Inflammatory macrophage treated with lipopolysaccharide for 4 hours (primary cell): Measurements from ENCODE around the gene ZNF699.
"Not testable (repeated sequence)": the region's sequence is repeated elsewhere in the genome, so short reads cannot be mapped to it uniquely, and the experiment has no call there.

ENCODE experiments used
- DNase-seq: peaks from one replicate; pipeline ENCODE4 v3.0.0-alpha.2; 2020

Gene ZNF699

DNA sequence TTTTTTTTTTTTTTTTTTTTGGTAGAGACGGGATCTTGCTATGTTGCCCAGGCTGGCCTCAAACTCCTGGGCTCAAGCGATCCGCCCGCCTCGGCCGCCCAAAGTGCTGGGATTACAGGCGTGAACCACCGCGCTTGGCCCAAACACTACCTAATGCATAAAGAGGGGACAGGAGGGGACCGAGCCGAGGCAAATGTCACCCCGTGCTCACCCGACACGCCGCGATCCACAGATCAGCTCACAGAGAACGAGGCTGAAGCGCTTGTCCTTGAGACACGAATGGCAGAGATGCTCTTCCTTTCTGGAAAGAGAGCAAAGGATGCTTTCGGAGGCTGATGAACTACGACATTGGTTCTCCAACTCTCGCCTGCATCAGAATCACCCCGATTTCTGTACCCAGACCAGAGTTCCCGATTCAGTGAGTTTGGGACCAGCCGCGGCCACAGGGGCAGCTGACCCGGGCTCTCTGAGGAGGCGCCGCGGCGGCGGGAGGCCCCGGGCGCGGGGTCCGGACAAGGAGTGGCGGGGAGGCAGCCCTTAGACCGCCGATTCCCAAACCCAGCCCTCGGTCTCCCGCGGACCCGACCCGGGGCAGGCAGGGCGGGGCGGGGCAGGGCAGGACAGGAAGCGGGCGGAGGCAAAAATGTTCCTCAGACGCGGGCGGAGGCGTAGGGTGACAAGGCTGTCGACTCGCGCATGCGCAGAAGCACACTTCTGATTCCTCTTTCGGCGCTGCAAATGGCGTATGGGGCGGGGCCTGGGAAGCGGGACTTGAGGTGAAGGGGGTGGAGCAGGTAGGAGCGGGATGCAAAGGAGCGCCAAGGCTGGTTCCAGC lies at the start of gene ZNF699:
Gene ZNF699, minus strand, starts transcription at position 700 of the 835 bp plus-strand sequence. CDS start 4,719 bp downstream, outside the sequence.
- peak; percentile 99 for DNase-seq

DNA sequence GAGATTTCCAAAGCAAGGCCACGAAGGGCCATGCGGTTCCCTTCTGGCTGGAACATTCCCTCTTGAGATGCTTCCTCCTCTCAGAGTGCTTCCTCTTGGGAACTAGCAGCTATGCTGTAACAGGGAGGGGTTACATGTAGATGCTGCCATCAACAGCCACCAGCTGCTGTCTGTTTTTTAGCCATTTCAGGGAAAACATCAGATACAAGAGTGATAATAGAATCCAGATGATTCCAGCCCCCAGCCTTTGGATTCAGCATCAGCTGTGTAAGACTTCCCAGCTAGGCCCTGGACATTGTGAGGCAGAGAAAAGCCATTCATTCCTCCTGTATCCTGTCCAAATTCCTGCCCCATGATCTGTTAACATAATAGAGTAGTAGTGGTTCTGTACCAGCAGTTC lies 45.0 kb upstream of the ZNF699 start:
- no peak for DNase-seq

DNA sequence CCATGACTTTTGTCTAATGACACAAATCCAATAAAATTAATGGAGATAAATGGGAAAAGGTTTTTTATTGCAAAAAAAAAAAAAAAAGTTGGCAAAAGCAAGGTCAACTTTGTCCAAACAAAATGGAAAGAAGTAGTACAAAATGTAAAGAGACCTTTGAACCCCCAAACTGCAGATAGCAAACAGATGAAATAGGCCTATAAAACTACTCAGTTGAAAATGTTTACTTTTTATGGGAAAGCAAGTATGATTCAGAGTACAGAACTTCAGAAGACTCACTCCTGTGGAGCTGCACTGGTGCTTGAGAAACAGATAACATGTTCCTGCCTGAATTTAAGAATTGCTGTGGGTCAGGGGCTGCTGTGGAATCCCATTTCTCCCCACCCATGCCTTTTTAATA lies 43.4 kb upstream of the ZNF699 start:
- DNase-seq, result no peak

DNA sequence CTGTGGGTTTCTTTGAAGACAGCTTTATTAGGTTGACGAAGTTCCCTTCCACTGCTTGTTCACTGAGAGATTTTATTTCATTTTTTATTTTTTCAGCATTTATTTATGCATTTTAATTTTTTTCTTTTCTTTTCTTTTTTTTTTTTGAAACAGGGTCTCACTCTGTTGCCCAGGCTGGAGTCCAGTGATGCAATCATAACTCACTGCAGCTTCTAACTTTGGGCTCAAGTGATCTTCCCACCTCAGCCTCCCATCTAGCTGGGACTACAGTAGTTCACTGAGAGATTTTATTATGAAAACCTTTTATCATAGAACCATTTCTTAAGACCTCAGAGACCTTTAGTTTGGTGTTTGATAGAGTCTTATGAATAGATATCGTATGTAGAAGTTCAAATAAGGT lies 42.9 kb upstream of the ZNF699 start:
- DNase-seq, result no peak

DNA sequence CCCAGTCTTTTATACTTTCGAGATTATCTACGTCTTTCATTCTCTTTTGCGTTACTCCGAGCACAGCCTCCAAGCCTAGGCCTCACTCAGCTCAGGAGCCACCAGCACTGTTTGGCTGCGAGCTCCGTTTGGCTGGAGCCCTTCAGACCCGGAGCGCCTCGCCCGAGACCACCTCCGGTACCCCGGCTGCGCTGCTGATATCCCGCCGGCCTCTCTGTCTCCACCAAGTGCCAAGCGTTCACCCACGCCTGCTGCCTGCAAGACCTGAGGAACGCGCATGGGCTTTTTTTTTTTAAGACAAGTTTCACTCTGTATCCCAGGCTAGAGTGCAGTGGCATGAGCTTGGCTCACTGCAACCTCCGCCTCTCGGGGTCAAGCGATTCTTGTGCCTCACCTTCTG lies 39.0 kb upstream of the ZNF699 start:
- DNase-seq, result no peak

DNA sequence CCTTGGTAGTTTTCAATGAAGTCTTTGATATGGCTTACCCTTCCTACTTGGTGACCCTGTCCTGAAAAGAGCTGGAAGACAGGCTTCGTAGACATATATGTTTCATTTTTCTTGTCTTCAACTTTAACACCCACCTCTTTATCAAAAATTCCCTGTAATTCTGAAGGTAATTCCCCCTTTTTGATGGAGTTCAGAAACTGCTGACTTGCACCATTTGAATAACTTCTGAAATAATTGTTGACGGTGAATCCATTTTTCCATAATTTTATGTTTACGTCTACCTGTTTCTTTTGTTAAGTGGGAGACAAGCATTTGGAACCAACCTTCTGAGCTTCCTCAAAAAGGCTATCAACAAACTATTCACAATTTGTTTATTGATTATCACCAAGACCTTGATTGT lies 38.6 kb upstream of the ZNF699 start:
- no peak for DNase-seq

DNA sequence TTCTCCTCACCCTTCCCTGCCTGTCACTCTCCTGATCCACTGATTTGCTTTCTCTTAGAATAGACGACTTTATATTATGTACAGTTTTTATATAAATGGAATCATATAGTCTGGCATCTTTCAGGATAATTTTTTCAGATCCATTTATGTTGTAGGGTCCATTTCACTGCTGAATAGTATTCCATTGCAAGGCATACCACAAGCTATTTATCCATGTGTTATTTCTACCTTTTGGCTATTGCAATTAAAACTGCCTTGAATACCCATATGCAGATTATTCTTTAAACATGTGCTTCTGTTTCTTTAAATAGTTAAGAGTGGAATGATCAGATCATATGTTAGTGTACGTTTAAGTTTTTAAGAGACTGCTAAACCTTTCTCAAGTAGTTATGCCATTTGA lies 35.4 kb upstream of the ZNF699 start:
- no peak for DNase-seq

DNA sequence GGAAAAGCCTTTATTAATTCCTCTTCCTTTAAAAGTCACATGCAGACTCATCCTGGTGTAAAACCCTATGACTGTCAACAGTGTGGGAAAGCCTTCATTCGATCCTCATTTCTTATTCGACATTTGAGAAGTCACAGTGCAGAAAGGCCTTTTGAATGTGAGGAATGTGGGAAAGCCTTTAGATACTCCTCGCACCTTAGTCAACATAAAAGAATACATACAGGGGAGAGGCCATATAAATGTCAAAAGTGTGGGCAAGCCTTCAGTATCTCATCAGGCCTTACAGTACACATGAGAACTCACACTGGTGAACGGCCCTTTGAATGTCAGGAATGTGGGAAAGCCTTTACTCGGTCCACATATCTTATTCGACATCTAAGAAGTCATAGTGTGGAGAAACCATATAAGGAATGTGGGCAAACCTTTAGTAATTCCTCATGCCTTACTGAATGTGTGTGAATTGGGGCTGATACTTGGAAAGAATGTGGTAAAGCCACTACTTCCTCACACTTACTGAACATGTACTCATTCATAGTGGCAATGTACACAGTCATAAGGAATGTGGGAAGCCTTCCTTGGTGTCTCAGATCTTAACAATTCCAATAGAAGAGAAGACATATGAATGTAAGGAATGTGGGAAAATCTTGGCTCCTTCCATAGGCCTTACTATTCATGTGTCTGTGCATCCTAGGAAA lies 33.1 kb upstream of the ZNF699 start:
- DNase-seq, result no peak

DNA sequence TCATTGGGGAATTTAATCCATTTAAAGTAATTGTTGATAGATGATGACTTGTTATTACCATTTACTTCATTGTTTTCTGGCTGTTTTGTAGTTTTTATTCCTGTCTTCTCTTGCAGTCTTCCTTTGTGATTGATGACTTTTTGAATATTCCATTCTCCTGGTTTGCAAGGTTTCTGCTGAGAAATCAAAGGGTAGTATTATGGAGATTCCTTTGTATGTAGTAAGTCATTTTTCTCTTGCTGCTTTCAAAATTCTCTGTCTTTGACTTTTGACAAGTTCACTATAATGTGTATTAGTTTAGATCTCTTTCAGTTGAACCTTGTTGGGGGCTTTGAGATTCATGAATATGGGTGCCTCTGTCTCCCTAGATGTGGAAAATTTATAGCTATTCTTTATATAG lies 20.4 kb upstream of the ZNF699 start:
- no peak for DNase-seq

DNA sequence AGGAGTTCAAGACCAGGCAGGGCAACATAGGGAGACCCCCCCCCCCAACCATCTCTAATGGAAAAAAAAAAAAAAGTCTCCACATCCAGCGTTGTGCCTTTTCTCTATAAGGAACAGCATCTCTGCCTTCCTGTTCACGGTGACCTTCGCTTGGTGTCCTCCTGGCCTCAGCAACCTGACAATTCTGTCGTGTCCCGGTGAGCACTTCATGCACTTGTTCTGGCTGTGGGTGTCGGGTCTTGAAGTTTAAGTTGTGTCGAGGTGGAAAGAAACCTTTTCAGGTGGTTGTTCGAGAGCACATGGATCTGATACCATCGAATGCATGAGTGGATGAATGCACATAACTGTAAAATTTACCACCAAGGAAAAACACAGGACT lies 14.9 kb upstream of the ZNF699 start:
- DNase-seq, result no peak

DNA sequence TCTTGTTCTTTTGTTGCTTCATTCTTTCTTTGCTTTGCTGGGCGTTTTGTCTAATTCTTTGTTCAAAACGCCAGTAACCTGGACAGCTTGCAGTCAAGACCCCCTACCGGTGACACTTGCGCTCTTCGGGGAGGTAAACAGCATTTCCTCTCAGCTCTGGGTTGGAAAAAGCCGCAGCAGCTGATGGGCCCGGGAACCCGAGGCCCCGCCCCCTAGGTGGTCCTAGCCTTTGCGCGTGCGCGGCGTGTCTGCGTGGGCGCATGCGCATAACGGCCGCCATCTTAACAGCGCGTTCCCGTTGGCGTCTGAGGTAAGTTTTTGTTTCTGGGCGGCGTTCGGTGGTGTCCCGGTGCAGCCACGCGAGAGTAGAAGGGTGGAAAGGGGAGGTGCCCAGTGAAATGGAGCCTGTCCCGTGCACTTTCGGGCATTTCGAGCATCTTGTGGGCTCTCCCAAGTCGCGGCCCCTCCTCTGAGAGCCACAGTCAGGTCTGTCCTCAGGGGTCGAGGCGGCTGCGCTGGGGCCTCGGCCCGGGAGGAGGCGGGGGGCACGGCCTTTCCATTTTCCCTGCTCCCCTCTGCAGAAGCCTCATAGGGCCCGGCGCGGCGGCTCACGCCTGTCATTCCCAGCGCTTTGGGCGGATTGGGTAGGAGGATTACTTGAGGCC lies 14.4 kb upstream of the ZNF699 start, which contains the start of gene ZNF559:
Gene ZNF559, plus strand, starts transcription at position 261 of the 665 bp plus-strand sequence. CDS start 14,371 bp downstream, outside the sequence.
- DNase-seq, result peak; percentile 96

DNA sequence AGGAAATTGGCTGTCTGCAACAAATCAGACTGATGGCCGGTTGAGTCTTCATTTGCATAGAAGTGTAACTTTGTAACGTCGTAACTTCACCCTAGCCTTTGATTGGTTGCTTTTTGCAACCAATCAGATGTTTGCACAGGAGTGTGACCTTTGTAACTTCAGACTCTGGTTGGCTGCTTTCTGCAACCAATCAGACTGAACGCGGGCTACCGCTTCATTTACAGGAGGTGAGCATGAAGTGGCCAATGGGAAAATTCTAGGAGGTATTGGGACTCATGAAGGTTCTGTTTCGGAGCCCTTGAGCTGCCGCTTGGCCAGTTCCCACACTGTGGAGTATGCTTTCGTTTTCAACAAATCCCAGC lies 13.9 kb upstream of the ZNF699 start:
- peak; percentile 74 for DNase-seq

DNA sequence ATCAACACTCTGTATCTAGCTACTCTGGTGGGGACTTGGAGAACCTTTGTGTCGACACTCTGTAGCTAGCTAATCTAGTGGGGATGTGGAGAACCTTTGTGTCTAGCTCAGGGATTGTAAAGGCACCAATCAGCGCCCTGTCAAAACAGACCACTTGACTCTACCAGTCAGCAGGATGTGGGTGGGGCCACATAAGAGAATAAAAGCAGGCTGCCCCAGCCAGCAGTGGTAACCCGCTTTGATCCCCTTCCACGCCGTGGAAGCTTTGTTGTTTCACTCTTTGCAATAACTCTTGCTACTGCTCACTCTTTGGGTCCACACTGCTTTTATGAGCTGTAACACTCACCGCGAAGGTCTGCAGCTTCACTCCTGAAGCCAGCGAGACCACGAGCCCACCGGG lies 12.6 kb upstream of the ZNF699 start:
- DNase-seq, result not testable (repeated sequence)

DNA sequence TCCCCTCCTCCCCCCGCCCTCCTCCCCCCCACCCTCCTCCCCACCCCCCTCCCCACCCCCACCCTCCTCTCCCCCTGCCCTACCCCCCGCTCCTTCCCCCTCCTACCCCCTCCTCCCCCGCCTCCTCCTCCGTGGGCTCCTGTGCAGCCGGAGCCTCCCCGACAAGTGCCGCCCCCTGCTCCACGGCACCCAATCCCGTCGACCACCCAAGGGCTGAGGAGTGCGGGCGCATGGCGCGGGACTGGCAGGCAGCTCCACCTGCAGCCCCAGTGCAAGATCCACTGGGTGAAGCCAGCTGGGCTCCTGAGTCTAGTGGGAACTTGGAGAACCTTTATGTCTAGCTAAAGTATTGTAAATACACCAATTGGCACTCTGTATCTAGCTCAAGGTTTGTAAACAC lies 12.1 kb upstream of the ZNF699 start:
- not testable (repeated sequence) for DNase-seq

DNA sequence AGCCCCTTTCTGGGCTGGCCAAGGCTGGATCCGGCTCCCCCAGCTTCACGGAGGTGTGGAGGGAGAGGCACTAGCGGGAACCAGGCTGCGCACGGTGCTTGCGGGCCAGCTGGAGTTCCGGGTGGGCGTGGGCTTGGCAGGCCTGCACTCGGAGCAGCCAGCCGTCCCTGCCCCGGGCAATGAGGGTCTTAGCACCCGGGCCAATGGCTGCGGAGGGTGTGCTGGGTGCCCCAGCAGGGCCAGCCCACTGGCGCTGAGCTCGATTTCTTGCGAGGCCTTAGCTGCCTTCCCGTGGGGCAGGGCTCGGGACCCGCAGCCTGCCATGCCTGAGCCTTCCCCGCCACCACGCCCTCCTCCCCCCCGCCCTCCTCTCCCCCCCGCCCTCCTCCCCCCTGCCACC lies 11.7 kb upstream of the ZNF699 start:
- no peak for DNase-seq

DNA sequence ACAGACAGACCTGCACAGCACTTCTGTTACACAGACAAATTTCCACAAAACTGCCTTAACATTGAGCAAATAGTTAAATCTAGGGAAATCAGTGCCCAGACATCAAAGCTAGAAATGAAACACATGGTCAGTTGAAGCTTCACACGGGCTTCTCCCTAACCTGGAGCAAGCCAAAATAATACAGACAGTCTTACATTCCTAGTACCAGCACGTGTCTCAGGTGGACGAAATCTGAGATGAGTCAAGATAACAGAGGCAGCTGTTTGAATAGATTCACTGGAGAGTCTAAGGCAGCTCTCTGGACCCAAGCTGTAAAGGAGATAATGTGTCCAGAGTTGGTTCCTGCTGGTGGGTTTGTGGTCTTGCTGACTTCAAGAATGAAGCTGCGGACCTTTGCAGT lies 4.1 kb upstream of the ZNF699 start:
- no peak for DNase-seq

DNA sequence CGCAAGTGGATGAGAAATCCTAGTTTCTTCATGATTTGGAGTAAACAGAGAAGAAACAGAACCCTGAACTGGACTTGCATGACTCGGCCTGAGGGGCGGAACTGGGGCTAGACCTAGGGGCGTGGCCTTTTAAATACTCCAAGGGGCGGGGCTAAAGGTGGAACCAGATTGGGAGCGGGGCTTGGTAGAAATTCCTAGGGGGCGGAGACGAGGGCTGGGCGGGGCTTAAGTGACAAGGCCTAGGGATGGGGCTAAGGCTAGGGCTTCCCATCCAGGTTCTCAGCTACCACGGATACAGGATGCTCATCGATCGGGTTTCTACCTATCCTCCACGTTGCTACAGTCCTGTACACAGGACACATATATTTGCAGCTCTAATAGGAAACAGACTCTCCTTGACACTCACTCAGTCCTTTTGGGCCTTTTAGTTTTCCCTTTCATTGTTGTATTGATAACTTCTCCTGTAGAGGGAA lies 372 bp upstream of the ZNF699 start:
- DNase-seq, result peak; percentile 95

DNA sequence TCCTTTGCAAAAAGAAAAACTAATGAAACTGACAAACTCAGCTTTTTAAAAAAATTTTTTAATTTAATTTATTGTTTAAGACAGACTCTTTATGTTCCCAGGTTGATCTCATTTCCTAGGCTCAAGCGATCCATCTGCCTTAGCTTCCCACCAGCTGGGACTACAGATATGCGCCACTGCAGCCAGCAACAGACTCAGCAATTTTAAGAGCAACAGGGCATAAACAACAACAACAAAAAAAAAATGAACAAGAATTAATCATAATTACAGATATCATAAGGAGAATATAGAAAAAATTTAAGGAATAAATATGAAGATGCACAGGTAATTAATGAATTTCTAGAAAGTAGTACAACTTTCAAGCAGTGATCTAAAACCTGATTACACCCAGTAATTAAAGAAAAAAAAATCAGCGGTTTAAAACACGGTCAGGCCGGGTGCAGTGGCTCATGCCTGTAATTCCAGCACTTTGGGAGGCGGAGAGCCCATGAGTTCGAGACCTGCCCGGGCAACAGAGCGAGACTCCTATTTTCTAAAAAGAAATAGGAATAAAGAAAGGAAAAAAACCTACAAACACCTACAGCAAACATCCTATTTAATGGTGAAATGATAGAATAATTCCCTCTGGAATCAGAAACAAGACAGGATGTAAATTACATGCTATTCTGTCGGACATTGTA lies 1.4 kb downstream of the ZNF699 start:
- DNase-seq, result no peak

DNA sequence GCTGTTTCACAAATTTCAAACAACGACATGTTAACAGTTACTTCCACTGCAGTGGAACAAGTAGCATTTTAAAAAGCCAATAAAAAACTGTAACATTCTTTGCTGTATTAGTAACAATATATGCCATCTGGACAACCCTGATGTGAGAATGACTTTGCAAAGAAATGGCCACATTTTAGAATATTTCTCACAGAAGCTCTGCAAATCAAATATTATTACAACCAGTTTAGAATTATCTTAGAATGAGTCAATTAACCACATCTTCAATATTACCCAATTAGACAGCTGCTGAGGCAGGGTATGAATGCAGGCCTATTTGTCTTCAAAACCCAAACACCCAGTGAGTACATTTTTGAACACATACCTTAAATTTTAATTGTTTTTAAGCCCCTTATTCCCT lies 3.2 kb downstream of the ZNF699 start:
- DNase-seq, result no peak

DNA sequence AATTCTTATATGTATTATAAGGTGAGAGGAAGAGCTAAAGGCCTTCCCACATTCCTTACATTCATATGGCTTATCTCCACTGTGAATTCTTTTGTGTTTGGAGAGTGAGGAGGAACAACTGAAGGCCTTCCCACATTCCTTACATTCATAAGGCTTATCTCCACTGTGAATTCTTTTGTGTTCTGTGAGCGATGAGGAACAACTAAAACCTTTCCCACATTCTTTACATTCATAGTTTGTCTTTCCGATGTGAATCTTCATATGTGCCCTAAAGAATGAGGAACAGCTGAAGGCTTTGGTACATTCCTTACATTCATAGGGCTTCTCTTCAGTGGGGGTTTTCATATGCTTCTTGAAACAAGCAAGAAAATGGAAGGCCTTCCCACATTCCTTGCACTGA lies 13.3 kb downstream of the ZNF699 start:
- DNase-seq, result no peak

DNA sequence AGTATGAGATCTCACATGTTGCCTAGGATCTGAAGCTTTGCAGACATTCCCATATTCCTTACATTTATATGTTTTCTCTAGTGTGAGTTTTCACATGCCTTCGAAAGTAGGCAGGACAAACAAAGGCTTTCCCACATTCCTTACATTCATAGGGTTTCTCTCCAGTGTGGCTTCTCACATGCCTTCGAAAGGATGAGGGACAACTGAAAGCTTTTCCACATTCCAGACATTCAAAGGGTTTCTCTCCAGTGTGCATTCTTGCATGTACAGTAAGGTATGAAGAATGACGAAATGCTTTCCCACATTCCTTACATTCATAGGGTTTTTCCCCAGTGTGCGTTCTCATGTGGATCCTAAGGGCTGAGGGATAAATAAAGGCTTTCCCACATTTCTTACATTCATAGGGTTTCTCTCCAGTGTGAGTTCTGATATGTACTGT lies 14.2 kb downstream of the ZNF699 start:
- no peak for DNase-seq

DNA sequence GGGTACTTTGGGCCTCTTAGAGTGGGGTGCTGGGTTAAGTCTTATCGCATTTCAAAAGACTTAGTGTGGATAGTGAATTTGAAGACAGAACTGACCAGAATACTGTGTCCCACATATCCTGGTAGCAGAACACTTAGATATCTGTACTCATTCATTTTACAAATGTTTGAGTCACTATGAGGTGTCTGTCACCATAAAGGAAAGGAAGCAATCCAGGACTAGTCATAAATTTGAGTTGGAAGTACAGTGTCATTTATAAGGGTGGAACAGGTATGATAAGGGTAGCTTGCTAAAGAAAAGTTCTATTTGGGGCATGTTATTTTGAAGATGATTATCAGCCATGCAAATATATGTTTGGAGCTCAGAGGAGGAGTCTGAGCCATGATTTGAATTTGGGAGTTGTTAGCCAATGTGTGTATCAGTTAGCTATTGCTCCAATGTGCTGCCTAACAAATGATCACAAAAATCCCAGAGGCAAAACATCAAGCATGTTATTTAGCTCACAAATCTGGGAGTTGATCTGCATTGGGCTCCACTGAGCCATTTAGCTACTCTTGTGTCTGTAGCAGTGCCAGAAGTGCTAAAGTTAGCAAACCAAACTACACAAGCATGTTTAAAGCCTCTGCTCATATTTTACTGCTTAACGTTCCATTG lies 20.3 kb downstream of the ZNF699 start:
- no peak for DNase-seq

DNA sequence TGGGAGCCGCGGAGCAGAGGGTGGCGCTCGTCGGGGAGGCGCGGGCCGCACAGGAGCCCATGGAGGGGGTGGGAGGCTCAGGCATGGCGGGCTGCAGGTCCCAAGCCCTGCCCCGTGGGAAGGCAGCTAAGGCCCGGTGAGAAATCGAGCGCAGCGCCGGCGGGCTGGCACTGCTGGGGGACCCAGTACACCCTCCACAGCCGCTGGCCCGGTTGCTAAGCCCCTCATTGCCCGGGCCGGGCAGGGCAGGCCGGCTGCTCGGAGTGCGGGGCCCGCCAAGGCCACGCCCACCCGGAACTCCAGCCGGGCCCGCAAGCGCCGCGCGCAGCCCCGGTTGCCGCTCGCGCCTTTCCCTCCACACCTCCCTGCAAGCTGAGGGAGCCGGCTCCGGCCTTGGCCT lies 26.2 kb downstream of the ZNF699 start:
- not testable (repeated sequence) for DNase-seq
